ENCODE data around the gene FAM81A.
"Not testable (repeated sequence)": the region's sequence is repeated elsewhere in the genome, so short reads cannot be mapped to it uniquely, and the experiment has no call there.

The FAM81A gene

GRCh38 chr15:59491062-59491461 is 53.1 kb downstream of the FAM81A start:
- DNase-seq = no peak

DNA sequence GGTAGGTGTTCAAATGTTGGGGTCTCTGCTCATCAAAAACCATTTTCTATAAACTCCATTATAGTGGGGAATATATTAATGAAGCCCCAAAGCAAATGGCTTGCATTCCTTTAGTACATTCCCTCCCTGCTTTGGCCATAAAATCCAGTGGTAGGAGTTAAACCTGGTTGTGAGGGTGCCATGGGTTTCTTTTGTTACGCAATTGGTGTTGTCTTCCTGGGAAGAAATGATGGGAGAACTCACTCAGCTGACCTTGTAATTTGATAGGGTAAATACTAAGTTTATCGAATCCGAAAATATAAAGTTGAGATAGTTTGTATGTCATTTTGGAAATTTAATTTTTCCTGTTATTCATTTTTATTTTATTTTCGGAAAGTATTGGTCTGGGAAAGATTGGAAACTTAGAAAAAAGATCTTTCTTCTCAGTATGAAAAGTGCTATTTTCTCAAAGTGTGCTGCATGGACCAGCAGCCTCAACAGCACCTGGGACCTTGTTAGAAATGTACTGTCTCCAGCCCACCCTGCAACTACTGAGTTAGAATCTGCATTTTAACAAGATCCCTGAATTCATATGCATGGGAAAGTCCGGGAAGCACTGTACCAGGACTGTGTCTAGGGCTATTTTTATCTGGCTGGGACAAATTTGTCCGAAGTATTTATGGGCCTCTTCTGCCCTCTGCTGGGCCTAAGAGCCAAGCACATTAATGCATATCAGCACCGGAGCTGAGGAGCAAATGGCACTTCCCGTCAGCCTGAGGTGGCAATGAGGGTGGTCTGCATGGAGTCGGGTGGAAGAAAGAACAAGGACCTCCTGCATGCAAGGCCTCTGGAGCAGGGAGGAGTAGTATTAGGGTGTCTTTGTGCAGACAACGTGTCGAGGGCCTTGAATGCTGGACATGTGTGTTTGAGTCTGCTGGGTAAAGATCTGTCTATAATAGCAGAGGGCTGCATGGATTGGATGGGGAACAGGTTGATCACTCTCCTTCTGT is 54.7 kb downstream of the FAM81A start:
- DNase-seq = peak; percentile 33

DNA sequence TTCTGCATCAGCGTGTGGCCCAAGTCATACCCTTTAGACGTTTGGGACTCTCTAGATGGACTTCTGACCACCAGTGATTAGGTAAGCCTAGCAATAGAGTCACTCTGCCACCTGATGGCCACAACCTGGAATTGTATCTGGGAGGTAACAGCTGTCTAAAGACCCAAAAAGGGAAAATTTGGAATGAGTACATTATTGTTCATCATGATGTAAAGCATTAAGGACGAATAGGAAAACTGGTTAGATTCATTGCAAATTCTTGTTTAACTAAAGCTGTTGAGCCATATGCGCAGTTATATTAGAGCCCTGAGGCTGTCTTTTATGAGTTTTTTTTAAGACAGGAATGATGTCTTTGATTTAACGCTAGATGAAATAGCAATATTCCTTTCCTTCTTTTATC is 63.6 kb downstream of the FAM81A start:
- no peak for DNase-seq

DNA sequence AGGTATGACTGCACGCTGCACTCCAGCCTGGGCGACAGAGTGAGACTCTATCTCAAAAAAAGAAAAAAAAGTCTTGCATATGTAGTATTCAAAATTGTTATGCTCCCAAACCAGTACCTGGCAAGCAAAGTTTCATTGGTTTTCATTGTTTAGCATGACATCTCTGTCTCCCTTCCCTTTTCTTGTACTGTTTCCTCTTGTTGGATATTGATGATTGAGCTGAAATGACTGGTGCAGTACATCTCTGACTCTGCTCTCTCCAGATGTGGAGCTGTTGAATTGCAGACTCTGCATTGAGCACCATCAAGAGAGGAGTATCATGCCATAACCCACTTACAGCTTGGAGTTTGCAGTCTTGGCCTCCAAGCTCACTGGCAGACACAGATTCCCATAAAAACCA is 77.2 kb downstream of the FAM81A start:
- no peak for DNase-seq

DNA sequence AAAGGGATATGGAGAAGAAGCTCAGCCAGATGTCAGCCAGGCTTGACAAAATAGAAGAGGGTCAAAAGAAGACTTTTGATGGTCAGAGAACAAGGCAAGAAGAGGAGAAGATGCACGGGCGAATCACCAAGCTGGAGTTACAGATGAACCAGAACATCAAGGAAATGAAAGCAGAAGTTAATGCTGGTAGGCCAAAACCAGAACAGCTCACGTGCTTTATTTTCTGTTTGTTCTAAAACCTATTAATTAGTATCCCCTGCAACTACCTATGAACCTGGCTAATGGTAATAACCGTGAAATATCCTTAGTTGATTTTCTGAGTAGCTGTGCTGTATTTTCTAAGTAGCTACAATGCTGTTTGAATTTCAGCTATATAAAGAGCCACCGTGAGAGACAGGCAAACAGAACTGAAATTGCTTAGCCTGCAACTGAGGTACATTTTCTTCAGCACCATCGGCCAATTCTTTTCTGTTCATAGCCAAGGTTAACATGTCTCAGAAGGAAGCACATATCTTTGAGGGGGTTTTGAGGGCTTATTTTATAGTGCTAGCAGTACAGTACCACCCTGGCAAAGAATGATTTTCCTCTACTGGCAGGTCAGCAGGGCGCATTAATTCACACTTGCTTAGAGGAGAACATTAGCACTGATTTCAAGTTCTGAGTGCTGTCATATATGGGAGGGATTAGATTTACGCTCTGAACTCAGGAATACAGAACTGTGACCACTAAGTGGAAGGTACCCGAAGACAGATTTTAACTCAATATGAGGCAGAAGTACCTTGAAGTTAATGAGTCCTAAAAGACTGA is 78.9 kb downstream of the FAM81A start:
- DNase-seq = no peak

- DNase-seq = no peak
These were observed 81.3 kb downstream of the FAM81A start for GRCh38 chr15:59519329-59519728.

DNA sequence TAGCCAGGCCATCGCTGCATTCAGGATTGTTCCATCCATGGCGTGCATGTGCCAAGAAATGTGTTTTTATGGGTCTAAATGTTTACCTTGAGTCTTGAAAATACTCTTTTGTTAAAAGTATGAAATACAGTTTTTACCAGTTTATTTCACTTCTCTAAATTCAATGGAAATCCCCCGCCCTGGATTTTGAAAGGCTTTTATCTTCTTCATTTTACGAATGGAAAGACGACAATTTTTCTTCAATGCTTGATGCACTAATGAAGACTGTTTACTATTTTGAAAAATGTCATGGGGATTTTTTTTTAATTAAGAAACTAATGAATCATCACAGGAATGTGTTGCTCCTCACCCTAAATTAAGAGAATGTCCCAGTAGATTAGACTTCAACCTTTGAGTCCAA is 83.5 kb downstream of the FAM81A start:
- DNase-seq = no peak

DNA sequence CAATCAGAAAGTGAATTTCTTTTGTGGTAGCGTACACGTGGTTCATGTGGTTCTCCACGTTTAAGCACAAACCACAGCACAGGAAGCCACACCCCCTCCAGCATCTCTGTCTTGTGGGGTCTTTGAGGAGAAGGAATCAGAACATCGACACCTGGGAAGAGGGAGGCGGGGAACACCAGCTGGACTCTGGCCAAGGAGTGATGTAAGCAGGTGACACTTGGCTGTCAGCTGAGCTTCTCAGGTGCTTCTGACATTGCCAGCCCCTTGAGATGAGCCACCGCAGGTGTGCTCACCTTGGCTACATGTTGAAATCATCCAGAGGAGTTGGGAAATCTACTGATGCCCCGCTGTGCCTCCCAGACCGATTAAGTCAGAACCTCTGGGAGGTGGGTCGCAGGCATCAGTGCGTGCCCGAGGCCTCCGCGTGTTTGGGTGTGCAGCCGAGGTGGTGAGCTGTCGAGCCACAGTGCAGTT is 85.0 kb downstream of the FAM81A start:
- peak; percentile 3 for DNase-seq

- no peak for DNase-seq
These were observed 85.7 kb downstream of the FAM81A start for GRCh38 chr15:59523702-59524101.

DNA sequence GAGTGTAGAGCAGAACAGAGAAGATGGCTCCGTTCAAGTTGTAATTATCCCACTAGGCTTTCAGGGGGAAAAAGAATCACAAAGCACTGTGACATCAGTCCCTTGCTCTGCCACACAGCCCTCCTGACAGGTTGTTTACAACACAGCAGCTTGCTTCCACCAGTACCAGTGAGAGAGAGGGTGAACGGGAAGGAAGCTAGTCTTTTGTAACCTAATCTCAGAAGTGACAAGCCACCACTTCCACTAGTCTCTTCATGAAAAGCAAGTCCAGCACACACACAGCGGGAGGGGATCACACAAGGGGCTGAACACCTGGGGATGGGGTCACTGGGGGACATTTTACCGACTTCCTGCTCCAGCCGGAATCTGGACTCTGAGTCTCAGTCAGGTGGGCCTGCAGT is 86.3 kb downstream of the FAM81A start:
- DNase-seq = no peak

DNA sequence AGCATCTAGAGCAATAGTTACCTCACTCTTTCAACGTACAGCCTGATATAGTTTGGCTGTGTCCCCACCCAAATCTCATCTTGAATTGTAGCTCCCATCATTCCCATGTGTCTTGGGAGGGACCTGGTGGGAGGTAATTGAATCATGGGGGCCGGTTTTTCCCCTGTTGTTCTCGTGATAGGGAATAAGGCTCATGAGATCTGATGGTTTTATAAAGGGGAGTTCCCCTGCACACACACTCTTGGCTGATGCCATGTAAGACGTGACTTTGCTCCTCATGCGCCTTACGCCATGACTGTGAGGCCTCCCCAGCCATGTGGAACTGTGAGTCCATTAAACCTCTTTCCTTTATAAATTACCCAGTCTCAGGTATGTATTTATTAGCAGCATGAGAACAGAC is 88.5 kb downstream of the FAM81A start:
- DNase-seq = not testable (repeated sequence)

DNA sequence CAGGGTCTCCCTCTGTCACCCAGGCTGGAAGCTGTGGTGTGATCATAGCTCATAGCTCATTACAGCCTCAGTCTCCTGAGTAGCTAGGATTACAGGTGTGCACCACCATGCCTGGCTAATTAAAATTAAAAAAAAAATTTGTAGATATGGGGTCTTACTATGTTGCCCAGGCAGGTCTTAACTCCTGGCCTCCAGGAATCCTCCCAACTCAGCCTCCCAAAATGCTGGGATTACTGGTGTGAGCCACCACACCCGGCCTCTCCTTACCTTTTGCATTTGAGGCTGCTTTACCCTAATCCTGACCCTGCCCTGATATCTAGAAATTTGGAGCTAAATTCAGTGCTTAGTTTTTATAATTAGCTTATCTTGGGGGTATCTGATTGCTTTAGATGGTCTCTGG is 90.4 kb downstream of the FAM81A start:
- no peak for DNase-seq

DNA sequence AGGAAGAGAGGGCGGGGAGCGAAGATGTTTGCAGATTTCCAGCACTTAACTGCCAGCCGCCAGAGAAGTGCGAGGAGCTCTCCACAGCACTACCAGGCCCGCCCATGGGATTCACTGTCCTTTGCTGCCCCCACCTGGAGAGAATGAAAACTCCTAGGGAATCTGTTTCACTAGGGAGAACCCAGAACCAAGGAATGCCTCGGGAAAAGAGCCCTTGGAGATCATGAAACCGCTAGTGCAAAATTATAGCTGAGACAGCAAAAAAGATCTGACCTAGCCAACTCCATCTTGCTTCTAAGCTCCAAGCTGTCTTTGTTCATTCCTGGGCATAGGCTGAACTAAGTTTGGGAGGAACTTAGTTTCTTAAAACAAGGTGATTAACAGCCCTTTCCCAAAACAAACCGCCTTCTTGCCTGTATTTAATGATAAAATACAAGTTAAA is 91.0 kb downstream of the FAM81A start:
- peak; percentile 24 for DNase-seq

GRCh38 chr15:59531066-59531675 is 93.2 kb downstream of the FAM81A start:
- DNase-seq = no peak

GRCh38 chr15:59532770-59533379 is 94.9 kb downstream of the FAM81A start:
- no peak for DNase-seq

GRCh38 chr15:59536553-59536952 is 98.6 kb downstream of the FAM81A start:
- no peak for DNase-seq

DNA sequence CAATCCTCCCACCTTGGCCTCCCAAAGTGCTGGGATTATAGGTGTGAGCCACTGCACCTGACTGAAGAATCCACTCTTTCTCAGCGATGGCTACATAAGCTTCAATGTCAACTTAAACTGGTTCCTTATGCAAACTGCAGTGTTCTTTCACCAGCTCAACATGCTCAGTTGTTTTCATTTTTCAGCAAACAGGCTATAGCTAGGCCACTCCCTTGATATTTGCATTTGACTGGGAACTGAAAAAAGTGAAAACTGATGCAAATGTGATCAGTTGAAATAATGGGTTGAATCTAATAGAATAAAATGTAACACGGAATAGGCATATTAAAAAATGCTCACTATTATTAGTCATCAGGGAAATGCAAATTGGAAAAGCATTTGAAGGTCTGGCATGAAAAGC is 99.4 kb downstream of the FAM81A start:
- no peak for DNase-seq

- no peak for DNase-seq
These were observed 100.5 kb downstream of the FAM81A start for GRCh38 chr15:59538494-59538893.

DNA sequence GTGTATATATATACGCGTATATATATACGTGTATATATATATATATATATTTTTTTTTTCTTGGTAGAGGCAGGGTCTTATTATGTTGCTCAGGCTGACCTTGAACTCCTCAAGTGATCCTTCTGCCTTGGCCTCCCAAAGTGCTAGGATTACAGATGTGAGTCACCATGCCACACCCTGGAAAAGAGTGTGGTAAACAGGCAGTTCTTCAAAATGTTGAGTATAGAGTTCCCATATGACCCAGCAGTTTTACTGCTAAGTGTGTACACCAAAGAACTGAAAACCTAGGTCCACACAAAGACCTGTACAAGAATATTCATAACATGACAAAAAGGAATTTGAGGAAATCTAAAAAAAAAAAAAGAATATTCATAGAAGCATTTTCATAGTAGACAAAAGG is 101.8 kb downstream of the FAM81A start:
- no peak for DNase-seq

GRCh38 chr15:59540654-59541053 is 102.7 kb downstream of the FAM81A start:
- DNase-seq = no peak

- DNase-seq = no peak
These were observed 103.8 kb downstream of the FAM81A start for GRCh38 chr15:59541750-59542149.

GRCh38 chr15:59543721-59544547 is 105.9 kb downstream of the FAM81A start:
- DNase-seq = no peak

Data from DMS153 (cell line).